Measurements from ENCODE around the gene VSIR.

The VSIR gene

GRCh38 chr10:71743089-71743838, 30.1 kb downstream of the VSIR start:
- TF ChIP-seq, protein P1, sequence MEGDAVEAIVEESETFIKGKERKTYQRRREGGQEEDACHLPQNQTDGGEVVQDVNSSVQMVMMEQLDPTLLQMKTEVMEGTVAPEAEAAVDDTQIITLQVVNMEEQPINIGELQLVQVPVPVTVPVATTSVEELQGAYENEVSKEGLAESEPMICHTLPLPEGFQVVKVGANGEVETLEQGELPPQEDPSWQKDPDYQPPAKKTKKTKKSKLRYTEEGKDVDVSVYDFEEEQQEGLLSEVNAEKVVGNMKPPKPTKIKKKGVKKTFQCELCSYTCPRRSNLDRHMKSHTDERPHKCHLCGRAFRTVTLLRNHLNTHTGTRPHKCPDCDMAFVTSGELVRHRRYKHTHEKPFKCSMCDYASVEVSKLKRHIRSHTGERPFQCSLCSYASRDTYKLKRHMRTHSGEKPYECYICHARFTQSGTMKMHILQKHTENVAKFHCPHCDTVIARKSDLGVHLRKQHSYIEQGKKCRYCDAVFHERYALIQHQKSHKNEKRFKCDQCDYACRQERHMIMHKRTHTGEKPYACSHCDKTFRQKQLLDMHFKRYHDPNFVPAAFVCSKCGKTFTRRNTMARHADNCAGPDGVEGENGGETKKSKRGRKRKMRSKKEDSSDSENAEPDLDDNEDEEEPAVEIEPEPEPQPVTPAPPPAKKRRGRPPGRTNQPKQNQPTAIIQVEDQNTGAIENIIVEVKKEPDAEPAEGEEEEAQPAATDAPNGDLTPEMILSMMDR (IDR thresholded peaks at IDR 0.05; ENCODE audit: extremely low read depth, missing control alignments), result no peak
- no peak for DNase-seq (ENCODE audit: low spot score)

- TF ChIP-seq, protein P1 (IDR thresholded peaks at IDR 0.05; ENCODE audit: extremely low read depth, missing control alignments), result no peak
- DNase-seq (ENCODE audit: low spot score), result no peak
Measured at GRCh38 chr10:71742301-71743088, 30.8 kb downstream of the VSIR start.

GRCh38 chr10:71741671-71742070, 31.6 kb downstream of the VSIR start:
- no peak for DNase-seq (ENCODE audit: low spot score)
- TF ChIP-seq, protein P1 (IDR thresholded peaks at IDR 0.05; ENCODE audit: extremely low read depth, missing control alignments), result no peak

- no peak for DNase-seq (ENCODE audit: low spot score)
- TF ChIP-seq, protein P1 (IDR thresholded peaks at IDR 0.05; ENCODE audit: extremely low read depth, missing control alignments), result no peak
Measured at GRCh38 chr10:71741029-71741428, 32.3 kb downstream of the VSIR start.

- no peak for DNase-seq (ENCODE audit: low spot score)
Measured at GRCh38 chr10:71740069-71740653, 33.2 kb downstream of the VSIR start.

GRCh38 chr10:71739358-71739900, 33.9 kb downstream of the VSIR start:
- TF ChIP-seq, protein P1 (IDR thresholded peaks at IDR 0.05; ENCODE audit: extremely low read depth, missing control alignments), result no peak
- DNase-seq (ENCODE audit: low spot score), result no peak

More at GRCh38 chr10:71740069-71740653, 33.2 kb downstream of the VSIR start:
- TF ChIP-seq, protein P1 (IDR thresholded peaks at IDR 0.05; ENCODE audit: extremely low read depth, missing control alignments), result no peak

- DNase-seq (ENCODE audit: low spot score), result no peak
- TF ChIP-seq, protein P1 (IDR thresholded peaks at IDR 0.05; ENCODE audit: extremely low read depth, missing control alignments), result no peak
Measured at GRCh38 chr10:71737834-71738197, 35.5 kb downstream of the VSIR start.
